CD14-positive monocyte (primary cell): ENCODE measurements around the gene CEBPE. TPM values are rescaled to one million over a fixed set of nuclear protein-coding genes. Genes with fewer than 3 reads are reported as not detected.

ENCODE experiments used
- DNase-seq, 3 donors: peaks; one replicate each; pipeline ENCODE4 v3.0.0-alpha.2; 2011 to 2022
- H2AFZ ChIP-seq: 2 replicates; pipeline ENCODE4 v1.6.0; 2012; ENCODE audit warnings: mild to moderate bottlenecking, low read depth, low read length, inconsistent platforms; ENCODE audit not compliant: insufficient read depth, poor library complexity, severe bottlenecking
- H3K27ac ChIP-seq, 2 donors: 1 replicate in 1 of 2; 2 replicates in 1 of 2; pipeline ENCODE4 v1.5.1; 2012 to 2013; ENCODE audit warnings: low read length in 2 of 2, control low read depth in 1 of 2, inconsistent platforms in 1 of 2, low read depth in 1 of 2, mild to moderate bottlenecking in 1 of 2
- H3K27me3 ChIP-seq, 2 donors: one replicate each; pipeline versions ENCODE4 v1.6.0 to v1.6.1; 2011 to 2013; ENCODE audit warnings: low read length in 2 of 2; ENCODE audit not compliant: control insufficient read depth in 2 of 2, insufficient read depth in 2 of 2
- H3K36me3 ChIP-seq, 2 donors: replicated peaks in 1 of 2; 1 replicate in 1 of 2; 2 replicates in 1 of 2; pipeline versions ENCODE4 v1.5.1 to v1.6.1; 2012 to 2013; ENCODE audit warnings: low read length in 2 of 2, control low read depth in 1 of 2, inconsistent platforms in 1 of 2, mild to moderate bottlenecking in 1 of 2; ENCODE audit not compliant: insufficient read depth in 2 of 2, control insufficient read depth in 1 of 2
- H3K4me1 ChIP-seq, 2 donors: 1 replicate in 1 of 2; 2 replicates in 1 of 2; pipeline versions ENCODE4 v1.5.1 to v1.6.1; 2012 to 2013; ENCODE audit warnings: low read length in 2 of 2, control low read depth in 1 of 2, inconsistent platforms in 1 of 2, mild to moderate bottlenecking in 1 of 2, moderate library complexity in 1 of 2; ENCODE audit not compliant: insufficient read depth in 2 of 2, control insufficient read depth in 1 of 2
- H3K4me2 ChIP-seq: replicated peaks from 2 replicates; pipeline ENCODE3; 2012; ENCODE audit warnings: low read length, moderate library complexity, mild to moderate bottlenecking; ENCODE audit not compliant: poor library complexity, severe bottlenecking; ENCODE audit errors: extremely low read depth
- H3K4me3 ChIP-seq, 3 experiments: fragments of 200-600 bp in 1 of 3; sonication (generic) in 1 of 3; replicated peaks in 1 of 3; 1 replicate in 2 of 3; 2 replicates in 1 of 3; pipeline ENCODE4 v1.5.1; 2011 to 2013; ENCODE audit warnings: low read length in 3 of 3, mild to moderate bottlenecking in 3 of 3, control low read depth in 2 of 3, low read depth in 2 of 3, inconsistent platforms in 1 of 3, moderate library complexity in 1 of 3
- H3K79me2 ChIP-seq: 2 replicates; pipeline ENCODE4 v1.6.0; 2012; ENCODE audit warnings: mild to moderate bottlenecking, control low read depth, inconsistent platforms, low read length, moderate library complexity; ENCODE audit not compliant: insufficient read depth
- H3K9ac ChIP-seq: 2 replicates; pipeline ENCODE4 v1.6.0; 2017; ENCODE audit warnings: low read length, mild to moderate bottlenecking; ENCODE audit not compliant: insufficient read depth, poor library complexity, severe bottlenecking
- H3K9me3 ChIP-seq, 2 donors: replicated peaks in 1 of 2; 1 replicate in 1 of 2; 2 replicates in 1 of 2; pipeline versions ENCODE4 v1.5.1 to v1.6.1; 2012 to 2013; ENCODE audit warnings: low read length in 2 of 2, control low read depth in 1 of 2; ENCODE audit not compliant: control insufficient read depth in 1 of 2, insufficient read depth in 1 of 2
- H4K20me1 ChIP-seq: 2 replicates; pipeline ENCODE4 v1.6.0; 2012; ENCODE audit warnings: mild to moderate bottlenecking, low read length, control low read depth, moderate library complexity; ENCODE audit not compliant: insufficient read depth
- H3K27ac Mint-ChIP-seq, 7 donors: one replicate each; pipeline ENCODE4 v1.8.0; 2020; ENCODE audit warnings: mild to moderate bottlenecking in 7 of 7, mixed read lengths in 7 of 7, moderate library complexity in 6 of 7, inconsistent platforms in 2 of 7
- H3K27me3 Mint-ChIP-seq, 3 donors: one replicate each; pipeline ENCODE4 v1.8.0; 2021 to 2022; ENCODE audit warnings: low read depth in 3 of 3, mild to moderate bottlenecking in 3 of 3, mixed read lengths in 3 of 3, moderate library complexity in 3 of 3, inconsistent platforms in 1 of 3
- H3K36me3 Mint-ChIP-seq, 2 donors: one replicate each; pipeline ENCODE4 v1.8.0; 2020; ENCODE audit warnings: mixed read lengths in 2 of 2, inconsistent platforms in 1 of 2, mild to moderate bottlenecking in 1 of 2
- H3K4me1 Mint-ChIP-seq: one replicate; pipeline ENCODE4 v1.8.0; 2020; ENCODE audit warnings: mild to moderate bottlenecking, mixed read lengths
- H3K4me3 Mint-ChIP-seq, 2 donors: one replicate each; pipeline ENCODE4 v1.8.0; 2020; ENCODE audit warnings: mild to moderate bottlenecking in 2 of 2, mixed read lengths in 2 of 2, moderate library complexity in 1 of 2
- H3K9me3 Mint-ChIP-seq, 7 donors: one replicate each; pipeline ENCODE4 v1.8.0; 2020 to 2022; ENCODE audit warnings: mixed read lengths in 7 of 7, mild to moderate bottlenecking in 6 of 7, moderate library complexity in 6 of 7, inconsistent platforms in 2 of 7
- WGBS: methylation state at CpG from one replicate; pipeline ENCODE4 v1.1.5; 2013; ENCODE audit warnings: missing lambda C conversion rate; ENCODE audit not compliant: insufficient coverage; 5-methylcytosine and 5-hydroxymethylcytosine counted together
- intact Hi-C, 2 donors: fragments of 100-400 bp; cut with micrococcal nuclease; formaldehyde crosslinking; loops; one replicate each; pipeline versions ENCODE4 v1.15.0 to v1.15.1; 2023
- polyA plus RNA-seq, 3 donors: library from polyadenylated mRNA; depleted of rRNA in 1 of 3; unstranded in 2 of 3; stranded (reverse) in 1 of 3; fragments of 300-500 nt in 2 of 3; fragments of >200 nt in 1 of 3; fragmentation: Illumina TruSeq in 2 of 3; gene quantifications; 1 replicate in 2 of 3; 2 replicates in 1 of 3; pipeline ENCODE4 v1.2.3, GENCODE V29; 2012 to 2021
- TF ChIP-seq, protein P1 (sequence below): fragments of 200-600 bp; IDR thresholded peaks from one replicate; pipeline ENCODE4 v1.8.0; 2022; ENCODE audit warnings: antibody characterized with exemption, mild to moderate bottlenecking

CEBPE gene
- polyA plus RNA-seq, 3 donors = 0.73 to 1.5 (median 1.3) TPM

GRCh38 chr14:23137192-23137812 lies 18.2 kb upstream of the CEBPE start:
- Histone ChIP-seq H3K79me2 (no peaks in the 10 kb centered on the region), H3K36me3 (no peaks in the 10 kb centered on the region), H3K4me1 (no peaks in the 10 kb centered on the region), H3K27ac (no peak overlapping the region), H3K9ac (no peak overlapping the region), H3K9me3 (no peaks in the 10 kb centered on the region), H3K4me3 (no peak overlapping the region), H3K4me2 (no peak overlapping the region), H3K27me3 (no peaks in the 10 kb centered on the region), H2AFZ (no peak overlapping the region), H4K20me1 (no peaks in the 10 kb centered on the region)
- intact Hi-C loops = no loop called here
- Mint-ChIP-seq H3K27me3 (peaks cover 0 to 1% (median 1%) of the 10 kb centered on the region in 3 donors), H3K9me3 (peaks cover 0 to 2% (median 0%) of the 10 kb centered on the region in 7 donors), H3K27ac (no peak overlapping the region), H3K4me3 (no peak overlapping the region), H3K4me1 (no peaks in the 10 kb centered on the region), H3K36me3 (no peaks in the 10 kb centered on the region)
- WGBS = 90% methylated on average over 7 of the region's 11 CpGs
- no peak for DNase-seq
- TF ChIP-seq, protein P1, sequence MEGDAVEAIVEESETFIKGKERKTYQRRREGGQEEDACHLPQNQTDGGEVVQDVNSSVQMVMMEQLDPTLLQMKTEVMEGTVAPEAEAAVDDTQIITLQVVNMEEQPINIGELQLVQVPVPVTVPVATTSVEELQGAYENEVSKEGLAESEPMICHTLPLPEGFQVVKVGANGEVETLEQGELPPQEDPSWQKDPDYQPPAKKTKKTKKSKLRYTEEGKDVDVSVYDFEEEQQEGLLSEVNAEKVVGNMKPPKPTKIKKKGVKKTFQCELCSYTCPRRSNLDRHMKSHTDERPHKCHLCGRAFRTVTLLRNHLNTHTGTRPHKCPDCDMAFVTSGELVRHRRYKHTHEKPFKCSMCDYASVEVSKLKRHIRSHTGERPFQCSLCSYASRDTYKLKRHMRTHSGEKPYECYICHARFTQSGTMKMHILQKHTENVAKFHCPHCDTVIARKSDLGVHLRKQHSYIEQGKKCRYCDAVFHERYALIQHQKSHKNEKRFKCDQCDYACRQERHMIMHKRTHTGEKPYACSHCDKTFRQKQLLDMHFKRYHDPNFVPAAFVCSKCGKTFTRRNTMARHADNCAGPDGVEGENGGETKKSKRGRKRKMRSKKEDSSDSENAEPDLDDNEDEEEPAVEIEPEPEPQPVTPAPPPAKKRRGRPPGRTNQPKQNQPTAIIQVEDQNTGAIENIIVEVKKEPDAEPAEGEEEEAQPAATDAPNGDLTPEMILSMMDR = no peak

DNA sequence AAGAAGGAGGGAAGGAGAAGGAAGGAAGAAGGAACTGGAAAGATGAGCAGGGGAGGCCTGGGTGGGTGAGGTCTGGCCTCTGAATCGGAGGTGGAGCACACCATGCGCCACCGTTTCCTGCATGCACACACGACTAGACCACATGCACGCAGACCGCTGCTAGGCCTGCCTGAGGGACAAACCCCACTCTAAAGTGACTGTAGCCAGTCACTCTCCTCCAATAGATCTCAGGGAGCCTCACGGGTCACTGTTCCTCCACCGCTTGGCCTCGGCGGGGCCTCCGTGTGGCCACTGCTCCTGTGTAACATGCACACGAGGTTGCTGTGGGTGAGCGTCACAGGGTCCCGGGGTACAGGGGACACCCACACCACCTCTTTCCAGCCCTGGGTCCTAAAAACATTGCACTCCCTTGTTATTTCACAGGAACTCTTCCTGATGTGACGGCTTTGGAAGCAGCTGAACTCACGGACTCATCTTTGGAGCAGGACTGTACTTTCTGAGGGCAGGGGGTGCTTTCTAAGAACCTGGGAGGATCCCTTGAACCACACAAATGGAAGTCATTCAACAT lies 17.6 kb upstream of the CEBPE start:
- H3K4me3 ChIP-seq = no peak overlapping the region
- H3K27me3 ChIP-seq = no peaks in the 10 kb centered on the region
- H3K4me1 Mint-ChIP-seq = no peaks in the 10 kb centered on the region
- no peak overlapping the region for H3K4me3 Mint-ChIP-seq
- TF ChIP-seq, protein P1 = no peak
- peaks cover 0 to under 1% of the 10 kb centered on the region in 2 donors for H3K4me1 ChIP-seq
- peaks cover 0 to 1% (median 1%) of the 10 kb centered on the region in 3 donors for H3K27me3 Mint-ChIP-seq
- peaks cover 0 to 2% (median 0%) of the 10 kb centered on the region in 7 donors for H3K9me3 Mint-ChIP-seq
- intact Hi-C loops = no loop called here
- H4K20me1 ChIP-seq = no peaks in the 10 kb centered on the region
- no peak overlapping the region for H2AFZ ChIP-seq
- no peaks in the 10 kb centered on the region for H3K9me3 ChIP-seq
- DNase-seq = no peak
- 82% methylated on average over 16 of the region's 16 CpGs for WGBS
- H3K27ac ChIP-seq = no peak overlapping the region
- no peak overlapping the region for H3K4me2 ChIP-seq
- no peak overlapping the region for H3K9ac ChIP-seq
- no peaks in the 10 kb centered on the region for H3K36me3 ChIP-seq
- no peaks in the 10 kb centered on the region for H3K36me3 Mint-ChIP-seq
- no peak overlapping the region for H3K27ac Mint-ChIP-seq
- H3K79me2 ChIP-seq = no peaks in the 10 kb centered on the region
